Vagina (tissue), 2 donors: Measurements from ENCODE around the gene CCDC167.

ENCODE experiments used
- POLR2A ChIP-seq, 2 donors: fragments of 450-650 bp; IDR thresholded peaks; one replicate each; pipeline ENCODE4 v1.6.1; 2017; ENCODE audit warnings: antibody characterized with exemption in 2 of 2, mild to moderate bottlenecking in 2 of 2, moderate library complexity in 2 of 2
- POLR2AphosphoS5 ChIP-seq, 2 donors: sonication (generic); formaldehyde crosslinking; IDR thresholded peaks; one replicate each; pipeline ENCODE4 v1.9.0; 2017; ENCODE audit warnings: antibody characterized with exemption in 2 of 2, mild to moderate bottlenecking in 2 of 2, low read depth in 1 of 2; ENCODE audit not compliant: insufficient read depth in 1 of 2
- TF ChIP-seq, protein P1 (sequence below), 3 experiments: fragments of 450-650 bp in 2 of 3; fragments of 200-600 bp in 1 of 3; sonication (generic) in 1 of 3; IDR thresholded peaks; one replicate each; pipeline ENCODE4 v1.5.1; 2017 to 2019; ENCODE audit warnings: antibody characterized with exemption in 3 of 3, mild to moderate bottlenecking in 2 of 3, moderate library complexity in 2 of 3

DNA sequence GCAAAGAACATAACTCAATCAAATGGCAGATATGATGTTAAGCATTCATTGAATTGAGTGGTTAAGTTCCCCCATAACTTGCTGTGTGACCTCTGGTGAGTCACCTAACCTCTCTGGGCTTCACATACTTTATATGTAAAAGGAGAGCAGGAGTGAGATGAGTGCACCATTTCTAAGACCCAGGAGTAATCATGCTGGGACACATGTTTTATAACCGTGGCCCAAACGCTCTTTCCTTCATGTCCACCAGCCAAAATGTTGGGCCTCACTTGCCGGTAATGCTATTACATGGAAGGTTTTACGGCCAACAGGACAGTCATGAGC is 40.3 kb upstream of the CCDC167 start:
- TF ChIP-seq, protein P1, sequence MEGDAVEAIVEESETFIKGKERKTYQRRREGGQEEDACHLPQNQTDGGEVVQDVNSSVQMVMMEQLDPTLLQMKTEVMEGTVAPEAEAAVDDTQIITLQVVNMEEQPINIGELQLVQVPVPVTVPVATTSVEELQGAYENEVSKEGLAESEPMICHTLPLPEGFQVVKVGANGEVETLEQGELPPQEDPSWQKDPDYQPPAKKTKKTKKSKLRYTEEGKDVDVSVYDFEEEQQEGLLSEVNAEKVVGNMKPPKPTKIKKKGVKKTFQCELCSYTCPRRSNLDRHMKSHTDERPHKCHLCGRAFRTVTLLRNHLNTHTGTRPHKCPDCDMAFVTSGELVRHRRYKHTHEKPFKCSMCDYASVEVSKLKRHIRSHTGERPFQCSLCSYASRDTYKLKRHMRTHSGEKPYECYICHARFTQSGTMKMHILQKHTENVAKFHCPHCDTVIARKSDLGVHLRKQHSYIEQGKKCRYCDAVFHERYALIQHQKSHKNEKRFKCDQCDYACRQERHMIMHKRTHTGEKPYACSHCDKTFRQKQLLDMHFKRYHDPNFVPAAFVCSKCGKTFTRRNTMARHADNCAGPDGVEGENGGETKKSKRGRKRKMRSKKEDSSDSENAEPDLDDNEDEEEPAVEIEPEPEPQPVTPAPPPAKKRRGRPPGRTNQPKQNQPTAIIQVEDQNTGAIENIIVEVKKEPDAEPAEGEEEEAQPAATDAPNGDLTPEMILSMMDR (IDR thresholded peaks at IDR 0.05) = no peak
- TF ChIP-seq POLR2A (IDR thresholded peaks at IDR 0.05) = no peak
- no peak for TF ChIP-seq POLR2AphosphoS5 (IDR thresholded peaks at IDR 0.05; ENCODE audit: insufficient read depth in 1 of 2, low read depth in 1 of 2)
